NCI-H526 treated with DMSO at 0.1 percent for 48 hours (cell line): ENCODE data around the gene POGZ.

ENCODE experiments used
- DNase-seq: peaks from one replicate; lab custom pipeline; 2025; lab: John Stamatoyannopoulos, UW

POGZ gene

GRCh38 chr1:151459331-151460046, at the start of gene POGZ:
POGZ (minus strand) TSS chr1:151459494; CDS start chr1:151442204, 17,290 bp downstream.
- DNase-seq = peak; percentile 98

- DNase-seq = no peak
Measured at GRCh38 chr1:151508833-151509232, 49.5 kb upstream of the POGZ start.

GRCh38 chr1:151504759-151505158, 45.5 kb upstream of the POGZ start:
- no peak for DNase-seq

GRCh38 chr1:151504252-151504651, 45.0 kb upstream of the POGZ start:
- no peak for DNase-seq

GRCh38 chr1:151502859-151503780, 43.8 kb upstream of the POGZ start:
- no peak for DNase-seq

GRCh38 chr1:151502035-151502700, 42.9 kb upstream of the POGZ start:
- DNase-seq = no peak

GRCh38 chr1:151501474-151501873, 42.2 kb upstream of the POGZ start:
- no peak for DNase-seq

GRCh38 chr1:151499930-151500329, 40.6 kb upstream of the POGZ start:
- no peak for DNase-seq

- DNase-seq = no peak
Measured at GRCh38 chr1:151499365-151499764, 40.1 kb upstream of the POGZ start.

GRCh38 chr1:151495316-151495715, 36.0 kb upstream of the POGZ start:
- no peak for DNase-seq

- no peak for DNase-seq
Measured at GRCh38 chr1:151494741-151495281, 35.5 kb upstream of the POGZ start.

GRCh38 chr1:151493042-151493441, 33.7 kb upstream of the POGZ start:
- no peak for DNase-seq

GRCh38 chr1:151492120-151492519, 32.8 kb upstream of the POGZ start:
- no peak for DNase-seq

GRCh38 chr1:151491641-151492040, 32.3 kb upstream of the POGZ start:
- no peak for DNase-seq

- no peak for DNase-seq
Measured at GRCh38 chr1:151486557-151486956, 27.3 kb upstream of the POGZ start.

GRCh38 chr1:151485685-151486255, 26.5 kb upstream of the POGZ start:
- no peak for DNase-seq

- no peak for DNase-seq
Measured at GRCh38 chr1:151482017-151482416, 22.7 kb upstream of the POGZ start.

GRCh38 chr1:151479462-151479861, 20.2 kb upstream of the POGZ start:
- no peak for DNase-seq

- no peak for DNase-seq
Measured at GRCh38 chr1:151478923-151479322, 19.6 kb upstream of the POGZ start.

GRCh38 chr1:151478140-151478812, 19.0 kb upstream of the POGZ start:
- peak; percentile 78 for DNase-seq

GRCh38 chr1:151477066-151477465, 17.8 kb upstream of the POGZ start:
- no peak for DNase-seq
